Measurements from ENCODE around the gene COL11A2.

COL11A2 gene

DNA sequence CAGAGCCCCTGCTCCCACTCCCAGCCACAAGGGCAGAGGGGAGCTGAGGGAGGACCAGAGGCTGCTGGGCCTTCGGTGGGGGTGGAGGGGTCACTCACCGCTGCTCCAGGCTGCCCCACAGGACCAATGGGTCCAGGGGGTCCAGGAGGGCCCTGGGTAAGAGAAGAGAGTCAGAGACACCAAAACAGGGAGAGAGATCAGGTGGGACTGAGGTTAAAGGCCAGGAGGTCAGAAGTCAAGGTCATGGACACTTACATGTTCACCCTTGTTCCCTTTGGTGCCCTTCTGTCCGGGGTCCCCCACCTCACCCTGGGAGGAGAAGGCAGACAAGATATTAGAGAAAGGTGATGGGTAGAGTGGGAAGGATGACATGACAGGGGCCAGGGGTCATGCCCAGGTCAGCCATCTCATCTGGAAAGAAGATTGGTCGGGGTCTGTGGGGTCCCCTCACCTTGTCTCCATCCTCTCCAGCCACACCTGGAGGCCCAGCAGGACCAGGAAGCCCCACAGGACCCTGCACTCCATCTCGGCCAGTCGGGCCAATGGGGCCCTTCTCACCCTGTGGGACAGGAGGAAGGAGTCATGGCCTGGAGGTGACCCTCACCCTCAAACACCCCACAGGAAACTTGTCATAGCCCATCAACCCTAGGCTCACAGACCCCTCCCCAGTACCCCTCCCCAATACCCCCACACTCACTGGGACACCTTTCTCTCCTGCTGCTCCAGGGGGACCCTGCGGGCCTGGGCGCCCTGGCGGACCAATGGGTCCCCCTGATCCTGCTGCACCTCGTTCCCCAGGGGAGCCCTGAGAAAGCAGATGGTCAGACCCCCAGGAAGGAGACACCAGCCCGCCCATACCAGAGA lies 21.0 kb downstream of the COL11A2 start:
- Mint-ChIP-seq H3K9me3 (no peaks in the 10 kb centered on the region), H3K27me3 (no peaks in the 10 kb centered on the region), H3K36me3 (no peaks in the 10 kb centered on the region), H3K27ac (no peak overlapping the region), H3K4me1 (no peaks in the 10 kb centered on the region), H3K4me3 (no peak overlapping the region)

GRCh38 chr6:33170176-33171015 lies 21.9 kb downstream of the COL11A2 start:
- no peaks in the 10 kb centered on the region for H3K27me3 Mint-ChIP-seq
- no peaks in the 10 kb centered on the region for H3K4me1 Mint-ChIP-seq
- H3K4me3 Mint-ChIP-seq = no peak overlapping the region
- H3K9me3 Mint-ChIP-seq = no peaks in the 10 kb centered on the region
- no peaks in the 10 kb centered on the region for H3K36me3 Mint-ChIP-seq
- no peak overlapping the region for H3K27ac Mint-ChIP-seq

DNA sequence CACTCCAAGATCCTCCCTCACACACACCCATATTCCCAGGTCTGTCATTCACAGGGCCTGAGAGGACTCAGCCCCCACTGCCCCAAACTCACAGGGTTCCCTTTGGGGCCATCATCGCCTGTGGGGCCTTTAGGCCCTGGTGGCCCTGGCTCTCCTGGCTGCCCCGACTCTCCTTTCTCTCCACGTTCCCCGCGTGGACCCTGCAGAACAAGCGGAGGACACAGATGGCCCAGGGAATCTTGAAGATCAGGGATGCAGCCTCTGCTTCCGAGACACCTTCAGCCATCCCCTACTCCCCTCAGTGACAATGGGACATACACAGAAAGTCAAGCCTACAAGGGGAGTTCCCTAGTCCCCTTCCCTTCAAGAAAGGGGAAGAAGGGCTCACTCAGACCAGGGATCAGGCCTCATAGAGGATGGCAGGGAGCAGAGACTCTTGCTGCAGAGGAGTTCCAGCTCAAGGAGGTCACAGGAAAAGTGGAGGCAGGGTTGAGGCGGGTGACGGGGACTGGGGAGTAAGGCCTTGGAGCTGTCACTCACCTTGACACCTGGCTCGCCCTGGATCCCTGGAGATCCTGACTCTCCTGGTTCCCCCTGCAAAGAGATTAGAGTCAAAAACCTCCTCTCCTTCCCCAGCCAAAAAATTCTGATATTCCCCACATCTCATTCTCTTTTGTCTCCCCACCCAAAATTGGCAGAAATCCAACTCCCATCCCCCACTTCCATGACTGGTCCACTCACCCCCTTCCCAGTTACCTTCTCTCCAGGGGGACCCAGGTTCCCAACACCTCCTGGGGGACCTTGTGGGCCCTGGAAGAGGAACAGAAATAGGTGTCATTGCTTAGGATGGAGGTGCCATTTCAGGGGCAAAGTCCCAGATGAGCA lies 22.7 kb downstream of the COL11A2 start:
- H3K27me3 Mint-ChIP-seq = no peaks in the 10 kb centered on the region
- H3K4me1 Mint-ChIP-seq = no peaks in the 10 kb centered on the region
- H3K9me3 Mint-ChIP-seq = no peaks in the 10 kb centered on the region
- H3K27ac Mint-ChIP-seq = no peak overlapping the region
- H3K36me3 Mint-ChIP-seq = no peaks in the 10 kb centered on the region
- H3K4me3 Mint-ChIP-seq = no peak overlapping the region

DNA sequence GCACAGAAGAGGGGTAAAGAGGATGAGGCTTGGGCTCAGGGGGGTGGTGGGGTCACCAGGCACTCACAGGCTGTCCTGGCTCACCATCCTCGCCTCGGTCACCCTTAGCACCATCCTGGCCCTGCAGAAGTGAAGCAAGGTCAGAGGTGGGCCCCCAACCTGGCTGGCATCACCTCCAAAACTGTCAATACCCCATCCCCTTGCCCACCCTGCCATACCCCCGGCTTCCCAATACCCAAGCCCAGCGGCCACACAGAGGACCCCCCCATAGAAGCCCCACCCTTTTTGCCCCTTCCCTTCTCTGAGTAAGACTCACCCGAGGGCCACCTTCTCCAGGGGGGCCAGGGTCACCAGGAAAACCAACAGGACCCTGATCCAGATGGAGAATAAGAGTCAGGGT lies 23.6 kb downstream of the COL11A2 start:
- no peaks in the 10 kb centered on the region for H3K27me3 Mint-ChIP-seq
- no peaks in the 10 kb centered on the region for H3K4me1 Mint-ChIP-seq
- no peak overlapping the region for H3K27ac Mint-ChIP-seq
- H3K36me3 Mint-ChIP-seq = no peaks in the 10 kb centered on the region
- no peak overlapping the region for H3K4me3 Mint-ChIP-seq
- no peaks in the 10 kb centered on the region for H3K9me3 Mint-ChIP-seq

GRCh38 chr6:33168284-33168601 lies 24.0 kb downstream of the COL11A2 start:
- no peaks in the 10 kb centered on the region for H3K4me1 Mint-ChIP-seq
- H3K27me3 Mint-ChIP-seq = no peaks in the 10 kb centered on the region
- no peak overlapping the region for H3K27ac Mint-ChIP-seq
- no peak overlapping the region for H3K4me3 Mint-ChIP-seq
- no peaks in the 10 kb centered on the region for H3K9me3 Mint-ChIP-seq
- H3K36me3 Mint-ChIP-seq = no peaks in the 10 kb centered on the region

- Mint-ChIP-seq H3K4me1 (no peaks in the 10 kb centered on the region), H3K36me3 (no peaks in the 10 kb centered on the region), H3K4me3 (no peak overlapping the region), H3K27ac (no peak overlapping the region), H3K27me3 (no peaks in the 10 kb centered on the region), H3K9me3 (no peaks in the 10 kb centered on the region)
Observed at GRCh38 chr6:33167374-33168283, 24.6 kb downstream of the COL11A2 start.

- H3K9me3 Mint-ChIP-seq = no peaks in the 10 kb centered on the region
- H3K27me3 Mint-ChIP-seq = no peaks in the 10 kb centered on the region
- H3K4me1 Mint-ChIP-seq = peaks cover 5% of the 10 kb centered on the region
- H3K36me3 Mint-ChIP-seq = no peaks in the 10 kb centered on the region
- H3K27ac Mint-ChIP-seq = no peak overlapping the region
- H3K4me3 Mint-ChIP-seq = no peak overlapping the region
Observed at GRCh38 chr6:33166811-33167210, 25.5 kb downstream of the COL11A2 start.

GRCh38 chr6:33166363-33166762 lies 25.9 kb downstream of the COL11A2 start:
- H3K27ac Mint-ChIP-seq = no peak overlapping the region
- H3K4me1 Mint-ChIP-seq = peaks cover 9% of the 10 kb centered on the region
- no peaks in the 10 kb centered on the region for H3K9me3 Mint-ChIP-seq
- H3K27me3 Mint-ChIP-seq = no peaks in the 10 kb centered on the region
- no peak overlapping the region for H3K4me3 Mint-ChIP-seq
- no peaks in the 10 kb centered on the region for H3K36me3 Mint-ChIP-seq

GRCh38 chr6:33165581-33166258 lies 26.5 kb downstream of the COL11A2 start:
- H3K4me3 Mint-ChIP-seq = no peak overlapping the region
- no peaks in the 10 kb centered on the region for H3K9me3 Mint-ChIP-seq
- no peak overlapping the region for H3K27ac Mint-ChIP-seq
- H3K36me3 Mint-ChIP-seq = no peaks in the 10 kb centered on the region
- no peaks in the 10 kb centered on the region for H3K27me3 Mint-ChIP-seq
- H3K4me1 Mint-ChIP-seq = peaks cover 14% of the 10 kb centered on the region

- Mint-ChIP-seq H3K27ac (no peak overlapping the region), H3K36me3 (no peaks in the 10 kb centered on the region), H3K27me3 (no peaks in the 10 kb centered on the region), H3K4me1 (peaks cover 14% of the 10 kb centered on the region), H3K4me3 (no peak overlapping the region), H3K9me3 (no peaks in the 10 kb centered on the region)
Observed at GRCh38 chr6:33164665-33165373, 27.4 kb downstream of the COL11A2 start.

DNA sequence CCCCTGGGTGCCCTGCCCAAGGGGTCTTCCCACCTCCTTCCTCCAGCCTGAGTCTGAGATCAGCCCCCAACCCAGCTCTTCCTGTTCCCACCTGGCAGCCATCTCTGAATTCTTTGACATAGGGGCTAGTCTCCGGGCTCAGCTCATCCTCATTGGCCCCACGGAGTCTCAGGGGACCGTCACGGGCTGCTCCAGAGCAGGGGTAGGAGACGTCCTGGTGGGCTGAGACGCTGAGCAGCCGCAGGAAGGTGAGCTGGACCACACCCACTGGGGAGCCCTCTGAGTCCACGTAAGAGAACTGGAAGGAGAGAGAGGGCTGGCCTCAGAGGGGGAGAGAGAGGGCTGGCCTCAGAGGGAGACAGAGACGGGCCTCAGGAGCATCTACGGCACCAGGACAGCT lies 28.1 kb downstream of the COL11A2 start:
- no peak overlapping the region for H3K4me3 Mint-ChIP-seq
- no peak overlapping the region for H3K27ac Mint-ChIP-seq
- no peaks in the 10 kb centered on the region for H3K9me3 Mint-ChIP-seq
- H3K4me1 Mint-ChIP-seq = peaks cover 14% of the 10 kb centered on the region
- no peaks in the 10 kb centered on the region for H3K36me3 Mint-ChIP-seq
- no peaks in the 10 kb centered on the region for H3K27me3 Mint-ChIP-seq

DNA sequence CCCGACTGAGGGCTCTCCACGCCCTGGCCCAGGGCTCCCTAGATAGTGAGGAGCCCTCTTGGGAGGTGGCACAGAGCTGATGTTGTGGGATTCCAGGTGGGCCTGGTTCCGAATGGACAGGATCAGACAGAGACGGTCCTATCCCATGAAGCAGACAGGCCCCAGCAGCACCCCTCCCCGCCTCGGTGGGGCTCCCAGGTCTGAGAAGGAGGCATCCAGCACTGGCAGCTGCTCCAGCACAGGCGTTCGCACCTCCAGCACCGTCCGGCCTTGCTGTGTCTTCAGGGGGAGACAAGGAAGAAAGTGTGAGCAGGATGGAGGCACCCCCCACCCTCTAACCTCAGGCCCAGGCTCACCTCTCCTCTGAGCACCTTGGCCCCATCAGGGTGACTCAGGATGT lies 28.7 kb downstream of the COL11A2 start:
- no peak overlapping the region for H3K4me3 Mint-ChIP-seq
- H3K27me3 Mint-ChIP-seq = no peaks in the 10 kb centered on the region
- no peak overlapping the region for H3K27ac Mint-ChIP-seq
- H3K9me3 Mint-ChIP-seq = no peaks in the 10 kb centered on the region
- H3K4me1 Mint-ChIP-seq = peaks cover 14% of the 10 kb centered on the region
- no peaks in the 10 kb centered on the region for H3K36me3 Mint-ChIP-seq

DNA sequence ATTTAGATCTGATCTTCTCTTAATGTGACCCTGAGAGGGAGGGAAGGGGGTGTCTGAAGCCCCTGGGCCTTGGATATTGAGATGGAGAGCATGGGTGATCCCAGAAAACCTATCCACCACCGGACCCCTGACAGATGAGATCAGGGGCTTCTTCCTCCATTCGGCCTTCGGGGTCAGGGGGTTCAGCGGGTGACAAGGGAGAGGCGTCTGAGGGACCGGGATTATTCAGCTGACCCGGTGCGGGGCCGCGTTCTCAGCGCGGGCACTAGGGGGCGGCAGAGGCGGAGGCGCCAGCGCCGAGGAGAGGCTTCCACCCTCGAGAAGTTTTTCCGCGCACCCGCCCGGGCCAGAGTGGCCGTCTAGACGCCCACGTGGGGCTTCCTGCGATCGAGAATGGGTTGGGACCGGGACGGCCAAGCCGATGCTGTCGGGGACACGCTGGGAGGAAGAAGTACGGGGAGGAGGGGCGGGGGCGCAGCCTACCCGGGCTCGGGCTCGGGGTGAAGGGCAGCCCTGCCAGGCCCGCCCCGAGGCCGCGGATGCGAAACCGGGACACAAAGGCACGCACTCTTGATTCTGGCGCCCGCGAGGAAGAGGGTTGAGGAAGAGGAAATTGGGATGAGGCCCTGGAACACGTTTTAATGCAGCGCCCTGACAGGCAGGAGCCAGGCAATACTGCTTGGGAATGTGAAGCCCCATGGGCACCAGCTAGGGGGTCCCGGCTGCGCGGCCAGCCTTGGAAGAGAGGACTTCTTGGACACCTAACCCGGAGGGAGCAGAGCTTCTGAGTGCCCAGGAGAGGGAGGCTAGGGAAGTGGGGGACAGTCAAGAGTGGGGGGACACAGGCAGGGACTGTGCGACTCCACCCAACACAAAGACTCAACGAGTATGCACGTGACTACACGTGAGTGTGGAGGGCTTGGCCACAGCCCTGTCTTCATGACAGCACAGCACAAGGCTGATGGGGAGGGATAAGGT lies 30.6 kb downstream of the COL11A2 start:
- Mint-ChIP-seq H3K9me3 (no peaks in the 10 kb centered on the region), H3K27me3 (no peaks in the 10 kb centered on the region), H3K27ac (no peak overlapping the region), H3K4me3 (peak overlapping the region; percentile 85), H3K36me3 (no peaks in the 10 kb centered on the region), H3K4me1 (peaks cover 14% of the 10 kb centered on the region)
